ENCODE data around the gene MARCHF4.

DNA sequence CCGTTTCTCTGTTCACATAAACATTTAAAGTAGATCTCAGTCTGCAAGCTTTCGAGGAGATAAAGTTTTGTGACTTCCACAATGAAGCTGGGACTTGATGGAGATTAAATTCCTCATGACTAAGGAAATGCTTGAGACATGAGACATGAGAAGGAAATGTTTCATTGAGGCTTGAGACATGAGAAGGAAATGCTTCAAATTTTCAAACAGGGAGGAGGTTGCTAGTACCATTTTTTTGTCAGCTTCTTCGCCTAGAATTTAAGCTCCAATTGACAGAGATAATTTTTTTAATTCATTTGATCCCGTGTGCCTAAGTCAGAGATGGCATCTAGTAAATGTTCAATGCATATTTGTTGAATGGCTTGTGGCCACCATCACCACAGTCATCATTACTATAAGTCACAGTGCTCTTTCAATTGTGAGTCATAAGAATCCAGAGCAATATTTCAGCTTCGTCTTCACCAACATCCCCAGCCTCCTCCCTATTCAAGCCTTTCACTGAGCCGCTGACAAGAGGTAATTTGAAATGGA, 543 bp upstream of the MARCHF4 start:
- TF ChIP-seq, protein P1, sequence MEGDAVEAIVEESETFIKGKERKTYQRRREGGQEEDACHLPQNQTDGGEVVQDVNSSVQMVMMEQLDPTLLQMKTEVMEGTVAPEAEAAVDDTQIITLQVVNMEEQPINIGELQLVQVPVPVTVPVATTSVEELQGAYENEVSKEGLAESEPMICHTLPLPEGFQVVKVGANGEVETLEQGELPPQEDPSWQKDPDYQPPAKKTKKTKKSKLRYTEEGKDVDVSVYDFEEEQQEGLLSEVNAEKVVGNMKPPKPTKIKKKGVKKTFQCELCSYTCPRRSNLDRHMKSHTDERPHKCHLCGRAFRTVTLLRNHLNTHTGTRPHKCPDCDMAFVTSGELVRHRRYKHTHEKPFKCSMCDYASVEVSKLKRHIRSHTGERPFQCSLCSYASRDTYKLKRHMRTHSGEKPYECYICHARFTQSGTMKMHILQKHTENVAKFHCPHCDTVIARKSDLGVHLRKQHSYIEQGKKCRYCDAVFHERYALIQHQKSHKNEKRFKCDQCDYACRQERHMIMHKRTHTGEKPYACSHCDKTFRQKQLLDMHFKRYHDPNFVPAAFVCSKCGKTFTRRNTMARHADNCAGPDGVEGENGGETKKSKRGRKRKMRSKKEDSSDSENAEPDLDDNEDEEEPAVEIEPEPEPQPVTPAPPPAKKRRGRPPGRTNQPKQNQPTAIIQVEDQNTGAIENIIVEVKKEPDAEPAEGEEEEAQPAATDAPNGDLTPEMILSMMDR (conservative IDR thresholded peaks at IDR 0.05 in 1 of 2, IDR thresholded peaks at IDR 0.05 in 1 of 2; ENCODE audit: extremely low read depth in 1 of 2, insufficient read depth in 1 of 2, low read depth in 1 of 2, low read length in 2 of 2) = no peak
- no peak for TF ChIP-seq EZH2 (IDR thresholded peaks at IDR 0.05; ENCODE audit: borderline replicate concordance, low read length)
